ENCODE data around the gene LDHA.
"Not testable (repeated sequence)": the region's sequence is repeated elsewhere in the genome, so short reads cannot be mapped to it uniquely, and the experiment has no call there.

Gene LDHA

GRCh38 chr11:18392434-18393321, 1.7 kb upstream of the LDHA start:
- in situ Hi-C loops (cut with MboI; ENCODE audit: low sequenced_read_pairs, unreplicated experiment), result no loop called here
- TF ChIP-seq CTCF (IDR thresholded peaks at IDR 0.05; ENCODE audit: borderline replicate concordance, control extremely low read depth, extremely low read depth, insufficient read depth, missing control alignments), result no peak
- DNase-seq (ENCODE audit: low spot score), result no peak

- no peak for DNase-seq (ENCODE audit: low spot score)
- no peak for TF ChIP-seq CTCF (IDR thresholded peaks at IDR 0.05; ENCODE audit: borderline replicate concordance, control extremely low read depth, extremely low read depth, insufficient read depth, missing control alignments)
- in situ Hi-C loops (cut with MboI; ENCODE audit: low sequenced_read_pairs, unreplicated experiment), result no loop called here
These were observed 635 bp upstream of the LDHA start for GRCh38 chr11:18393581-18394274.

- no peak for DNase-seq (ENCODE audit: low spot score)
These were observed 768 bp downstream of the LDHA start for GRCh38 chr11:18394928-18395734.

GRCh38 chr11:18395735-18396504, 1.6 kb downstream of the LDHA start:
- in situ Hi-C loops (cut with MboI; ENCODE audit: low sequenced_read_pairs, unreplicated experiment), result no loop called here
- TF ChIP-seq CTCF (IDR thresholded peaks at IDR 0.05; ENCODE audit: borderline replicate concordance, control extremely low read depth, extremely low read depth, insufficient read depth, missing control alignments), result no peak
- DNase-seq (ENCODE audit: low spot score), result peak; percentile 96

More at GRCh38 chr11:18394928-18395734, 768 bp downstream of the LDHA start:
- no peak for TF ChIP-seq CTCF (IDR thresholded peaks at IDR 0.05; ENCODE audit: borderline replicate concordance, control extremely low read depth, extremely low read depth, insufficient read depth, missing control alignments)
- in situ Hi-C loops (cut with MboI; ENCODE audit: low sequenced_read_pairs, unreplicated experiment), result no loop called here

- no peak for TF ChIP-seq CTCF (IDR thresholded peaks at IDR 0.05; ENCODE audit: borderline replicate concordance, control extremely low read depth, extremely low read depth, insufficient read depth, missing control alignments)
- in situ Hi-C loops (cut with MboI; ENCODE audit: low sequenced_read_pairs, unreplicated experiment), result no loop called here
- DNase-seq (ENCODE audit: low spot score), result no peak
These were observed 3.6 kb downstream of the LDHA start for GRCh38 chr11:18397921-18398320.

GRCh38 chr11:18401077-18401476, 6.7 kb downstream of the LDHA start:
- in situ Hi-C loops (cut with MboI; ENCODE audit: low sequenced_read_pairs, unreplicated experiment); DNase-seq (ENCODE audit: low spot score): not testable (repeated sequence)

Data from GM13976 (cell line).